HG02943 (cell line): ENCODE measurements around the gene PWP2.
"Not testable (repeated sequence)": the region's sequence is repeated elsewhere in the genome, so short reads cannot be mapped to it uniquely, and the experiment has no call there.

Source experiments
- ATAC-seq: cut with Tn5 transposase; IDR thresholded peaks from one replicate; pipeline ENCODE4 v1.9.1; 2021; ENCODE audit warnings: mild to moderate bottlenecking, low read depth, moderate library complexity; ENCODE audit not compliant: unreplicated experiment

Gene PWP2

GRCh38 chr21:44127827-44128226 is 20.6 kb downstream of the PWP2 start:
- not testable (repeated sequence) for ATAC-seq

DNA sequence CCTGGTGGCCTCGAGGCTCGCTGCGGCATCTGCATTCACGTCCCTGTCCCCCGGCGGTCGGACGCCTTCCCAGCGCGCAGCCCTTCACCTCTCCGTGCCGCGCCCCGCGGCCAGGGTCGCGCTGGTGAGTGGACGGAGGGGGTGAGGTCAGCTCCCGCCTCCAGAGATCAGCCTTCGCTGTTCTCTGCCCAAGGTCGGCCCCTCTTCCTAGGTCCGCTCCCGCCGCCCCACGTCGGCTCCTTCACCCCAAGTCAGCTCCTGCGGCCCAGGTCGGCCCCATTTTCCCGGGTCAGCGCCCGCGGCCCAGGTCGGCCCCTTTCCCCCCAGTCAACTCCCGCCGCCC is 26.5 kb downstream of the PWP2 start:
- ATAC-seq: peak; percentile 16

DNA sequence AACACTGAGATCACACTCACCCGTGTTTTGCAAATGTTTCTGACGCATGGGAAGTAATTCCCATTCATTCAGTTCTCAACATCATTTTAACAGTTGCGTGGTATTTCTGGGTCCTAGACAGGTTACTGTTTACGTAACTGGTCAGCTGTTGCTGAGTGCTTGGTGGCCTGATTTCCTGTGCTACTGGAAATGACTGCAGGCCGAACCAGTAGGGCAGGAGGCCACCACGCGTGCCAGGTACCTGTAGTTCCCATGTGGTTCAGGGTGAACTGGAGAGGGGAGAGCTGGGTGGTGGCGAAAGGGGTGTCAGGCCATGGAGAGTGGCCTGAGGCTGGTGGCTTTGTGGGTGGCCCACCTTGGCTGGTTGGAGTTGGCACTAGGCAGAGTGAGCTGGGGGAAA is 27.5 kb downstream of the PWP2 start:
- ATAC-seq: not testable (repeated sequence)

DNA sequence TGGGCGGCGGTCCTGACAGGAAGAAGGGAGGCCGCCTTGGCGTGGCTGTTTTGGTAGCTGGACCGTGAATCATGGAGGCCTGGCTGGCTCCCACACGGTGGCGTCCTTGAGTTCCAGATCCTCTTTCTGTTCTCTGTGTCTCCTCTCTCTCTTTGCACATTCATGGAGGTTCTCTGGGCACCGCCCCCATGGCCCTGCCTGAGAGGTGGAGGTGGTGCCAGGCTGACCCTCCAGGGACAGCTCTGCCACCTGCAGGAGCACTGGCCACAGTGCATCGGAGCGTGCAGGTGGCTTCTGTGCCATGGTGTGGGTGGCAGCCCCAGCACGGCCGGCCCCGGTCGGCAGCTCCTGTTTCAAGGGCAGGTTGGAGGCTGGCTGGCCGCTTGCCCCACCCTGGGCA is 30.8 kb downstream of the PWP2 start:
- ATAC-seq: not testable (repeated sequence)

DNA sequence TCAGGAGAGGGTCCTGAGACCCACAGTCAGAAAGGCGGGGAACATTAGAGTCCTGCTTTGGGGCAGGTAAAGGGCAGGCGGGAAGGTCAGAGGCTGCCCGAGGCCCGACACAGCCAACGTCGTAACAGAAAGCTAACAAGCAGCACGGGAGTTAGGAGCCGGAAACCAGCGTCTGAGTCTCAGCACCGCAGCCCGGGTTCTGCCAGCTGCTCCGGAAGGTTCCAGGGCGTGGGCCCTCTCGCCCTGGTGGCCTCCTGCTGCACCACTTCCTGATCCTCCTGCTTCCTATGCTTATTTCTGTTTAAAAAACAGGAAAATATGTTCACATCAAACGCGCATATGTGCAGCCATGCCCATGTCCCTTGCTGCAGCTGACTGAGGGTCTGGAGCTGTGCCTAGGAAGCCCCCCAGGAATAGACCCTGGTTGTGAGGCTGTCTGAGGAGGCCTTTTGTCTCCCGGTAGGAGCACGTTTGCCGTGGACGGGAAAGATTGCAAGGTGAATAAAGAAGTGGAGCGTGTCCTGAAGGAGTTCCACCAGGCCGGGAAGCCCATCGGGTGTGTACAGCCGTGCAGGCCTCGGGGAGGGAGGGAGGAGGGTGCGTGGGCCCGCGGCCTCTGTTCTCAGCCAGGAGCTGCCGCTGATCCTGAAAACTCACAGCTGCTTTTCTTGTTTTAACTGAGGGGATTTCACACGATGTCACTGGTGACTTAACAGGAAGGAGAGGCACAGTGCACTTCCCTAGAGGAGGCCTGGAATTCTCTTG is 32.8 kb downstream of the PWP2 start:
- not testable (repeated sequence) for ATAC-seq

DNA sequence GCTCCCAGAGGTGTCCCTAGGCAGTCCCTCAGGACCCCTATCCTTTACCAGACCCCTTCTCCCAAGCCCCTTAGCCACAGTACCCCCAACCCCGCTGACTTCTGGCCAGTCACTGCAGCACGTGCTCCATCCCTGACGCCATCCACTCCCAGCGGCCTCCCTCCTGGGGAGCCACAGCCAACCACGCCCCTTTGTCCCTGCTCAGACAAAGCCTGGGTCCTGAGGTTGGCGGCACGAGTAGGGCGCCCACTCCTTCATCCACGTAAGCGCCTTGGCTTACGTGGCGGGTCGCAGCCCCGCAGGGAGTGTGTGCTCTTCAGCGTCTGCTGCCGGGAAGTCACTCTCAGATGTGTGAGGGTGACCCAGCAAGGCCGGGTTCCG is 33.3 kb downstream of the PWP2 start:
- ATAC-seq: not testable (repeated sequence)

DNA sequence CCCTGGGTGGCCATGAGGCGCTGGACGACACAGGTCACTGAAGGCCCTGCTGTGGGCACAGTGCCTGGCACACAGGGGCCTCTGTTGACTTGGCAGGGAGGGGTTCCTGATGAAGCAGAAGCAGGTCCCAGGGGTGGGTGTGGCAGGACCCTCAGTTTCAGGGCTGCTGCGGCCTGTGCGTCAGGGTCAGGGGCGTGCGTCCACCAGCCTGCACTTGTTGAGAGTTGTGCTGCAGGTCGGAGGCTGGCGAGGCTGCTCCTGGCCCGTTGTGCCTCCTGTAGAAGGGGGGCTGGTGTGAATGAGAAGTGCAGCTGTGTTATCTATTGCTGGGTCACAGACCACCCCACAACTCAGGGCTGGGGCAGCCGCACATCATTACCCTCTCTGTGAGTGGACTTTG is 35.3 kb downstream of the PWP2 start:
- ATAC-seq: not testable (repeated sequence)

GRCh38 chr21:44143380-44143779 is 36.2 kb downstream of the PWP2 start:
- not testable (repeated sequence) for ATAC-seq

- ATAC-seq: not testable (repeated sequence)
Measured at GRCh38 chr21:44143996-44144395, 36.8 kb downstream of the PWP2 start.

DNA sequence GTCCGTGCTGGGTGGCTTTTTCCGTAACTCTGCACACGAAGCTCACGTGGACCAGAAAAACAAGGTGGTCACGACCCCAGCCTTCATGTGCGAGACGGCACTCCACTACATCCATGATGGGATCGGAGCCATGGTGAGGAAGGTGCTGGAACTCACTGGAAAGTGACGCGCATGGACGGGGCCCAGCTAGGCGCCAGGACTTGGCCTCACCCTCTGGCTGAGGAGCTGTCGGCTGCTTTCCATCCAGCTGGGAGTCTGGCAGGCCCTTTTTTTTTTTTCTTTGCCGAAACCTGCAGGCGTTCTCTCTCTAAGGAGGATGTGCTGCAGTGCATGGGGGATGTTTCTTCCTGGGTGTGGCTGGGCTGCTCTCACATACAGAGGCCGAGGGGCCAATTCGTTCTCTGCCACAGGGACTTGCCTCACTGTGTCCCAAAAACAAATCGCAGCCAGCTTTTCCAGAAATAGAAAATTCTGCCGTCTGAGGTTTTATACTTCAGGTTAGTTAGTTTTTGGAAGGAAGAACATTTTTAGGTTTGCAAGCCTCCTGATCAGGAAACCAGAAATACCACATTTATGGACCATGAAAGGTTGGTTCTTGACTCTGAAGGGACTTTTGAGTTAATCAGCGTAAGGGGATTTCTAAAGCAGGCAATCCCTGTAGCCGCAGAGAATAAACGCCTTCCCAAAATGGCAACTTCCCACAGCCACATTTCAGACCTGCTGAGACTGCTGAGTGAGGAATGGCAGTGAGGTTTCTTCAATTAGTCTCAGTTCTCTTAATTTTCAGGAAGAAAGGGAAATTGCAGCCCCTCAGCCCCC is 37.8 kb downstream of the PWP2 start:
- ATAC-seq: not testable (repeated sequence)

DNA sequence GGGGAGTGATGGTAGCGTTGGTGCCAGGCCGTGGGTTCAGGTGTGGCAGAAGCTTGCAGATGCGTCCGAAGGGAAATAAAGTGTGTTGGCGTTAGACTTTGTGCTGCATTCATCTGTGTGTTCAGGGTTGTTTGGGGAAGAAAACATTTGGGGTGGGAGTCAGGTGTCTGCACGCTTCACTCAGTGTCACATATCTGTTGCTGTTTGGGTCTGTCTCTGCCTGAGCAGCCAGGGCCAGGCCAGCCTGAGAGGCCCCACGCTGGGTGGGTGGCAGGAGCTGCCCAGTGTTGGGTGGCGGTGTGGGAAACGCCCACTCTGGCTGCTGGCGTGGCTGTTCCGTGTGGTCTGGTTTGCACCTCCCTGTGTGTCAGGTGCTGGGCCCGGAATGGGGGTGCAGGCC is 38.4 kb downstream of the PWP2 start:
- ATAC-seq: not testable (repeated sequence)

GRCh38 chr21:44147108-44147507 is 39.9 kb downstream of the PWP2 start:
- not testable (repeated sequence) for ATAC-seq

GRCh38 chr21:44150255-44150654 is 43.1 kb downstream of the PWP2 start:
- ATAC-seq: not testable (repeated sequence)

GRCh38 chr21:44153214-44153888 is 46.2 kb downstream of the PWP2 start:
- not testable (repeated sequence) for ATAC-seq

GRCh38 chr21:44153889-44154228 is 46.7 kb downstream of the PWP2 start:
- not testable (repeated sequence) for ATAC-seq

DNA sequence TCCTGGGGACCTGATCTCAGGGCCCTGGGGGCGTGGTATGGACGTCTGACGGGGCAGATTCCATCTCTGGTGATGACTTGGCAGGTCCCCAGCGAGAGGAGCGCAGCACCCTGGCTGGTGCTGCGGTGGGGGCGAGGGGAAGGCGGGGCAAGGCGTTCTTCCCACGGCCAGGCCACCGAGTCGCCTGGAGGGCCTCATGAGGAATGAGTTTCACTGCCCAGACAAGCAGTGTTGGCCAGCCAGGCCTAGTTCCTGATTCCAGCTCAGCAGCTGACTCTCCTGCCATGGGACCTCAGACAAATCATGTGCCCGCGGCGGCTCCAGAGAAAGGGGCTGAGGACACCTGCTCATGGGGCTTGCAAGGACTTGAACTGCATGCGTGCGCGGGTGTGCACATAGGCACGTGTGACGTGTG is 47.6 kb downstream of the PWP2 start:
- ATAC-seq: not testable (repeated sequence)

DNA sequence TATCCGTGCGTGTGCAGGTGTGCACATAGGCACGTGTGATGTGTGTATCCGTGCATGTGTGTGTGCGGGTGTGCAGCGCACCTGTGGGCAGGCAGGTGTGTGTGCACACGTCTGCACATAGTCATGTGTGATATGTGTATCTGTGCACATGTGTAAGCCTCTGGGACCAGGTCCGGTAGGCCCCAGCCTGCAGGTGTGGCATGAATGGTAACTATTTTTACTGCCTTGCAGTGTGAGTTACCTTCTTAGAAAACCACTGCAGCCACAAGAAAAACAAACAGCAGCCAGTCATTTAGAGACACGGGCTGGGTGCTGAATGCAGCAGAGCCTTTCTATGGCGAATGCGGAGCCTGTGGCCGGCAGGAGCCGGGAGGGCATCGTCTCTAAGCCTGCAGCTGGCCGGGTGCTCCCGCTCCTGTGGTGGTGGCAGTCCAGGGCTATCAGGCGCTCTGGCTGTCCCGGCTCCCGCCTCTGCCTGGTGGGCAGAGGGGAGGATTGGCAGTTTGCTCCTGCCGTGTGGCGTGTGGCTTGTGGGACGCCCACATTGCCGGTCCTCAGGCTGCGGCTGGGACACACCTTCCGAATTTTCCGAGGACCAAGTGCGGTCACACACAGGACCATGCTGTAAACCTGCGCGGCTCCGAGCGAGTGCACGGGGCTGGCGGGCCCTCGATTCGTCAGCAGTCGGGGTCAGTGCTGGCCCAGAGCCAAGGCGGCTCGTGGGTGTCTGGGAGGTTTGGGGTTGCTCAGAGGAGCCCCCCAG is 48.2 kb downstream of the PWP2 start:
- ATAC-seq: not testable (repeated sequence)

DNA sequence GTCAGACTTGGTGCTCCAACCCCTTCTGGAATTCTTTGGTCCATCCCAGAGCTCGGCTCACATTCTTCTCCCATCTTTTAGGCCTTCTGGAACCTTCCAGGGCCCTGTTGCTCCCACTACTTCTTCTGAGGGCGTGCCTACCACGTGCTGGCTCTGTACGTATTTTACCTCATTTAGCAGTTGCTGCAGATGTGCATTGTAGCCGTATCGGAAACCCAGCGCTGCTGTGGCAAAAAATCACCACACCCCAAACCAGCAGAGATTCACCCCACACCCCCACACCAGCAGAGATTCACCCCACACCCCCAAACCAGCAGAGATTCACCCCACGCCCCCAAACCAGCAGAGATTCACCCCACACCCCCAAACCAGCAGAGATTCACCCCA is 48.8 kb downstream of the PWP2 start:
- ATAC-seq: not testable (repeated sequence)

GRCh38 chr21:44157439-44158081 is 50.4 kb downstream of the PWP2 start:
- not testable (repeated sequence) for ATAC-seq

GRCh38 chr21:44158082-44158468 is 50.9 kb downstream of the PWP2 start:
- ATAC-seq: not testable (repeated sequence)
